PC-3 (cell line): ENCODE measurements around the gene PTTG1IP2.

Source experiments
- EZH2 ChIP-seq: fragments of 300-600 bp; sonication (generic); IDR thresholded peaks from one replicate; pipeline ENCODE4 v1.6.1; 2017; ENCODE audit warnings: antibody characterized with exemption, mild to moderate bottlenecking, low read length; ENCODE audit not compliant: unreplicated experiment
- TF ChIP-seq, protein P1 (sequence below): fragments of 300-600 bp; sonication (generic); conservative IDR thresholded peaks from 2 replicates; pipeline ENCODE4 v1.5.1; 2017; ENCODE audit warnings: antibody characterized with exemption, low read depth, mild to moderate bottlenecking, low read length

DNA sequence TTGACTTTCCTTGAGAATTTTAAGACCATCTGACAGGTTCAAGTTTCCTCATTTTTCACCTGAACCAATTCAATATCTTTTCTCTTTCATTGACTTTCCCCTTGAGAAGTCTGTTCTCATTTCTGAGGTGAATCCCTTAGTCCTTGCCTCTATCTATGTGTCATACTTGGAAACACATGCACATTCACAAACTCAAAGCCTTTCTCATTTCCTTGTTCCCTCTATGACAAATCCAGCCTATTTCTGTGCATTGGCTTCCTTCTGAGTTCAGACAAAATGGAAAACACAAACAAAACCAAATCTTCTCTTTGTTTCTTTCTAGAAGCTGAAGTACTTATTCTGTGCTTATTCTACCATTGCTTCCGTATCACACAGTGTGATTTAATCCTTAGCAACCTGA, 13.8 kb downstream of the PTTG1IP2 start:
- TF ChIP-seq, protein P1, sequence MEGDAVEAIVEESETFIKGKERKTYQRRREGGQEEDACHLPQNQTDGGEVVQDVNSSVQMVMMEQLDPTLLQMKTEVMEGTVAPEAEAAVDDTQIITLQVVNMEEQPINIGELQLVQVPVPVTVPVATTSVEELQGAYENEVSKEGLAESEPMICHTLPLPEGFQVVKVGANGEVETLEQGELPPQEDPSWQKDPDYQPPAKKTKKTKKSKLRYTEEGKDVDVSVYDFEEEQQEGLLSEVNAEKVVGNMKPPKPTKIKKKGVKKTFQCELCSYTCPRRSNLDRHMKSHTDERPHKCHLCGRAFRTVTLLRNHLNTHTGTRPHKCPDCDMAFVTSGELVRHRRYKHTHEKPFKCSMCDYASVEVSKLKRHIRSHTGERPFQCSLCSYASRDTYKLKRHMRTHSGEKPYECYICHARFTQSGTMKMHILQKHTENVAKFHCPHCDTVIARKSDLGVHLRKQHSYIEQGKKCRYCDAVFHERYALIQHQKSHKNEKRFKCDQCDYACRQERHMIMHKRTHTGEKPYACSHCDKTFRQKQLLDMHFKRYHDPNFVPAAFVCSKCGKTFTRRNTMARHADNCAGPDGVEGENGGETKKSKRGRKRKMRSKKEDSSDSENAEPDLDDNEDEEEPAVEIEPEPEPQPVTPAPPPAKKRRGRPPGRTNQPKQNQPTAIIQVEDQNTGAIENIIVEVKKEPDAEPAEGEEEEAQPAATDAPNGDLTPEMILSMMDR: no peak
- no peak for TF ChIP-seq EZH2
